OCI-LY7 (cell line): ENCODE data around the gene TMEM208.

ENCODE experiments used
- EZH2phosphoT487 ChIP-seq: fragments of 200-600 bp; sonication (generic); IDR thresholded peaks from 2 replicates; pipeline ENCODE4 v1.6.1; 2018; ENCODE audit warnings: low read depth, borderline replicate concordance, mild to moderate bottlenecking, mixed run types, antibody characterized with exemption, low read length, moderate library complexity, mixed read lengths
- TF ChIP-seq, protein P1 (sequence below): fragments of 200-600 bp; sonication (generic); conservative IDR thresholded peaks from 2 replicates; pipeline ENCODE4 v1.5.1; 2014; ENCODE audit warnings: mild to moderate bottlenecking, antibody characterized with exemption, low read length, moderate library complexity, mixed read lengths

- TF ChIP-seq, protein P1, sequence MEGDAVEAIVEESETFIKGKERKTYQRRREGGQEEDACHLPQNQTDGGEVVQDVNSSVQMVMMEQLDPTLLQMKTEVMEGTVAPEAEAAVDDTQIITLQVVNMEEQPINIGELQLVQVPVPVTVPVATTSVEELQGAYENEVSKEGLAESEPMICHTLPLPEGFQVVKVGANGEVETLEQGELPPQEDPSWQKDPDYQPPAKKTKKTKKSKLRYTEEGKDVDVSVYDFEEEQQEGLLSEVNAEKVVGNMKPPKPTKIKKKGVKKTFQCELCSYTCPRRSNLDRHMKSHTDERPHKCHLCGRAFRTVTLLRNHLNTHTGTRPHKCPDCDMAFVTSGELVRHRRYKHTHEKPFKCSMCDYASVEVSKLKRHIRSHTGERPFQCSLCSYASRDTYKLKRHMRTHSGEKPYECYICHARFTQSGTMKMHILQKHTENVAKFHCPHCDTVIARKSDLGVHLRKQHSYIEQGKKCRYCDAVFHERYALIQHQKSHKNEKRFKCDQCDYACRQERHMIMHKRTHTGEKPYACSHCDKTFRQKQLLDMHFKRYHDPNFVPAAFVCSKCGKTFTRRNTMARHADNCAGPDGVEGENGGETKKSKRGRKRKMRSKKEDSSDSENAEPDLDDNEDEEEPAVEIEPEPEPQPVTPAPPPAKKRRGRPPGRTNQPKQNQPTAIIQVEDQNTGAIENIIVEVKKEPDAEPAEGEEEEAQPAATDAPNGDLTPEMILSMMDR: no peak
- no peak for TF ChIP-seq EZH2phosphoT487
Observed at GRCh38 chr16:67202956-67203493, 23.9 kb upstream of the TMEM208 start.
